Heart right ventricle (tissue), 16 donors: ENCODE data around the gene HSPA2. TPM values are rescaled to one million over a fixed set of nuclear protein-coding genes. Genes with fewer than 3 reads are reported as not detected.
"Not testable (repeated sequence)": the region's sequence is repeated elsewhere in the genome, so short reads cannot be mapped to it uniquely, and the experiment has no call there.

Experiments
- ATAC-seq, 8 donors: fragments of 200-7000 bp; cut with Tn5 transposase; one replicate each; pipeline ENCODE4 v1.9.1; 2020; ENCODE audit warnings: mild to moderate bottlenecking in 8 of 8, moderate library complexity in 8 of 8, moderate number of reproducible peaks in 1 of 8
- DNase-seq, 2 donors: peaks; one replicate each; pipeline ENCODE4 v3.0.0-alpha.2; 2020
- H3K27ac ChIP-seq, 10 donors: fragments of 200-600 bp; sonication (generic) in 2 of 10; one replicate each; pipeline versions ENCODE4 v1.5.0 to v1.8.0; 2020 to 2022; ENCODE audit warnings: mild to moderate bottlenecking in 3 of 10
- H3K27me3 ChIP-seq, 7 donors: fragments of 200-600 bp; one replicate each; pipeline ENCODE4 v1.8.0; 2021 to 2022; ENCODE audit warnings: mild to moderate bottlenecking in 2 of 7
- H3K36me3 ChIP-seq, 9 donors: fragments of 200-600 bp; sonication (generic) in 1 of 9; one replicate each; pipeline versions ENCODE4 v1.5.0 to v1.8.0; 2020 to 2022; ENCODE audit warnings: mild to moderate bottlenecking in 2 of 9
- H3K4me1 ChIP-seq, 9 donors: fragments of 200-600 bp; sonication (generic) in 1 of 9; one replicate each; pipeline versions ENCODE4 v1.5.0 to v1.8.0; 2020 to 2022; ENCODE audit warnings: mild to moderate bottlenecking in 4 of 9
- H3K4me3 ChIP-seq, 10 donors: fragments of 200-600 bp; sonication (generic) in 2 of 10; one replicate each; pipeline versions ENCODE4 v1.5.0 to v1.8.0; 2020 to 2022; ENCODE audit warnings: mild to moderate bottlenecking in 7 of 10, moderate library complexity in 2 of 10
- H3K9me3 ChIP-seq, 11 donors: fragments of 200-600 bp in 10 of 11; sonication (generic) in 2 of 11; one replicate each; pipeline versions ENCODE4 v1.5.0 to v1.8.0; 2013 to 2022; ENCODE audit warnings: mild to moderate bottlenecking in 2 of 11, control low read depth in 1 of 11, moderate library complexity in 1 of 11
- CTCF ChIP-seq, 9 donors: fragments of 200-600 bp; sonication (generic) in 2 of 9; IDR thresholded peaks; one replicate each; pipeline versions ENCODE4 v1.5.0 to v1.8.0; 2021 to 2022; ENCODE audit warnings: antibody characterized with exemption in 9 of 9, mild to moderate bottlenecking in 5 of 9, moderate library complexity in 1 of 9
- WGBS, 2 donors: extraction: QIAGEN DNeasy Blood & Tissue Kit; methylation state at CpG; one replicate each; pipeline ENCODE4 v1.1.7; 2013; ENCODE audit warnings: inconsistent platforms in 1 of 2; 5-methylcytosine and 5-hydroxymethylcytosine counted together
- intact Hi-C, 10 donors: fragments of 100-400 bp; cut with DNase I; formaldehyde crosslinking; loops; one replicate each; pipeline versions ENCODE4 v1.11.1 to v1.14.2; 2022
- polyA plus RNA-seq, 2 donors: library from polyadenylated mRNA; stranded (reverse); fragments of 200-250 nt; gene quantifications; one replicate each; pipeline ENCODE4 v1.2.3, GENCODE V29; 2013
- total RNA-seq, 10 donors: library from RNA; stranded (reverse); fragmentation: NEBNext Ultra II Directional in 3 of 10; extraction: Animal tissue kit (Norgen Biotek cat#: 25700) in 3 of 10; gene quantifications; one replicate each; pipeline versions ENCODE4 v1.2.1 to v1.2.4, GENCODE V29; 2021 to 2023
- donor health status: Arrhythmogenic right ventricular cardiomyopathy.
- donor health status: ischemic (EF 13 %, LVEDD 7.1; RV severe dilation, severe dysfunction).
- donor health status: healthy with polysubstance abuse.
- donor health status: DM: no; HTN: yes; CAD: no.
- donor health status: DM: no; HTN: no; CAD: no.
- donor health status: ischemic (EF 25% LVEDD 6.9; RV normal size, moderate dysfunction).
- donor health status: ischemic (EF 25% LVEDD 5.7; RV mildly dilated, moderate dysfunction).
- donor health status: healthy.
- donor health status: DM: yes; HTN: yes; CAD: no.
- donor health status: Ischemic cardiomyopathy.
- donor health status: ischemic (EF 35%, LVEDD 5.7; RV mildly dilated, moderate dysfunction).
- donor health status: nonischemic (EF 11% LVEDD 7.7; RV severe dilation, severe dysfunction).
- donor health status: DM: yes; HTN: yes; CAD: no.
- donor health status: PGD.
- donor health status: ischemic (EF 29% LVEDD 5.4; RV normal size, mild dysfunction).
- donor health status: nonischemic (EF 23%, LVEDD 6.1; RV moderate dilation, normal function).

Gene HSPA2
- total and polyA plus RNA-seq, 12 donors: 2.6 to 77.6 (median 29.9) TPM

GRCh38 chr14:64550621-64551333 lies 10.2 kb downstream of the HSPA2 start:
- Histone ChIP-seq H3K4me1 (peaks cover 0 to 15% (median 13%) of the 10 kb centered on the region in 9 donors), H3K36me3 (no peaks in the 10 kb centered on the region), H3K27me3 (peaks cover 0 to 38% (median 6%) of the 10 kb centered on the region in 7 donors), H3K9me3 (no peaks in the 10 kb centered on the region), H3K4me3 (peak overlapping the region in 1 of 10 donors; percentile 51), H3K27ac (no peak overlapping the region)
- intact Hi-C loops: no loop called here
- ATAC-seq (no peak), DNase-seq (no peak)
- WGBS, 2 donors: 67 to 68% methylated on average over 7 of the region's 7 CpGs
- no peak for TF ChIP-seq CTCF (IDR thresholded peaks at IDR 0.05)

- no peak for TF ChIP-seq CTCF (IDR thresholded peaks at IDR 0.05)
- DNase-seq (no peak), ATAC-seq (no peak)
- Histone ChIP-seq H3K9me3 (no peaks in the 10 kb centered on the region), H3K36me3 (no peaks in the 10 kb centered on the region), H3K27me3 (peaks cover 0 to 24% (median 6%) of the 10 kb centered on the region in 7 donors), H3K27ac (no peak overlapping the region), H3K4me1 (peaks cover 0 to 11% (median 9%) of the 10 kb centered on the region in 9 donors), H3K4me3 (no peak overlapping the region)
- 65 to 74% methylated on average over 4 of the region's 4 CpGs for WGBS, 2 donors
- intact Hi-C loops: no loop called here
Observed at GRCh38 chr14:64554556-64554955, 14.0 kb downstream of the HSPA2 start.

GRCh38 chr14:64556526-64556925 lies 16.0 kb downstream of the HSPA2 start:
- DNase-seq (no peak), ATAC-seq (no peak)
- intact Hi-C loops: no loop called here
- no peaks in the 10 kb centered on the region for H3K36me3 ChIP-seq
- no peaks in the 10 kb centered on the region for H3K9me3 ChIP-seq
- TF ChIP-seq CTCF (IDR thresholded peaks at IDR 0.05): no peak
- H3K27ac ChIP-seq: no peak overlapping the region
- 97 to 99% methylated on average over 5 of the region's 5 CpGs for WGBS, 2 donors
- no peaks in the 10 kb centered on the region for H3K4me1 ChIP-seq
- no peak overlapping the region for H3K4me3 ChIP-seq
- peaks cover 0 to 4% (median 0%) of the 10 kb centered on the region in 7 donors for H3K27me3 ChIP-seq

GRCh38 chr14:64558216-64558615 lies 17.7 kb downstream of the HSPA2 start:
- H3K27ac ChIP-seq, H3K36me3 ChIP-seq, H3K4me1 ChIP-seq, DNase-seq, H3K27me3 ChIP-seq, H3K4me3 ChIP-seq, intact Hi-C loops, ATAC-seq, H3K9me3 ChIP-seq: not testable (repeated sequence)
- WGBS, 2 donors: 92 to 100% methylated on average over 2 of the region's 2 CpGs

- Histone ChIP-seq H3K36me3 (no peaks in the 10 kb centered on the region), H3K9me3 (no peaks in the 10 kb centered on the region), H3K27ac (no peak overlapping the region), H3K4me1 (peaks cover 0 to 21% (median 3%) of the 10 kb centered on the region in 9 donors), H3K27me3 (no peaks in the 10 kb centered on the region), H3K4me3 (no peak overlapping the region)
- DNase-seq (no peak), ATAC-seq (no peak)
- WGBS, 2 donors: 50 to 55% methylated on average over 2 of the region's 2 CpGs
- no peak for TF ChIP-seq CTCF (IDR thresholded peaks at IDR 0.05)
- intact Hi-C loops: no loop called here
Observed at GRCh38 chr14:64561631-64562030, 21.1 kb downstream of the HSPA2 start.
